ENCODE results near the gene NELFE. TPM values are rescaled to one million over a fixed set of nuclear protein-coding genes. Genes with fewer than 3 reads are reported as not detected.

The NELFE gene
- total and polyA plus RNA-seq, 4 donors, result 11.1 to 21.8 (median 13.0) TPM

GRCh38 chr6:31968791-31969711 lies 10.3 kb upstream of the NELFE start:
- Histone ChIP-seq H3K36me3 (ENCODE audit: control insufficient read depth in 4 of 4, insufficient read depth in 3 of 4, low read depth in 1 of 4, low read length in 3 of 4) (peaks cover 14 to 49% (median 31%) of the 10 kb centered on the region in 4 donors), H3K9ac (ENCODE audit: low read depth in 1 of 2, low read length in 2 of 2) (no peak overlapping the region), H3K4me3 (ENCODE audit: low read depth in 1 of 3, low read length in 3 of 3) (no peak overlapping the region), H3K9me3 (ENCODE audit: control insufficient read depth in 4 of 4, low read length in 3 of 4) (no peaks in the 10 kb centered on the region), H3K27ac (ENCODE audit: low read depth in 1 of 2, low read length in 2 of 2) (no peak overlapping the region), H3K27me3 (ENCODE audit: control insufficient read depth in 4 of 4, insufficient read depth in 4 of 4, low read length in 3 of 4) (no peaks in the 10 kb centered on the region), H3K4me1 (ENCODE audit: control insufficient read depth in 4 of 4, insufficient read depth in 4 of 4, low read length in 3 of 4) (peaks cover 6 to 50% (median 39%) of the 10 kb centered on the region in 4 donors)
- no peak for TF ChIP-seq YY1 (IDR thresholded peaks at IDR 0.05)
- TF ChIP-seq FOXA1 (IDR thresholded peaks at IDR 0.05), result no peak
- no peak for TF ChIP-seq HNF4A (conservative IDR thresholded peaks at IDR 0.05)
- no peak for TF ChIP-seq RXRA (IDR thresholded peaks at IDR 0.05)
- no peak for TF ChIP-seq CTCF (IDR thresholded peaks at IDR 0.05; ENCODE audit: low read depth, low read length, missing input control)
- TF ChIP-seq ATF3 (IDR thresholded peaks at IDR 0.05), result no peak
- no peak for TF ChIP-seq REST (IDR thresholded peaks at IDR 0.05)
- no peak for TF ChIP-seq GABPA (IDR thresholded peaks at IDR 0.05 in 1 of 2, conservative IDR thresholded peaks at IDR 0.05 in 1 of 2)
- TF ChIP-seq ZBTB33 (IDR thresholded peaks at IDR 0.05), result no peak
- no peak for TF ChIP-seq NR2F2 (IDR thresholded peaks at IDR 0.05)
- no peak for TF ChIP-seq JUND (IDR thresholded peaks at IDR 0.05)
- no peak for DNase-seq (ENCODE audit: low spot score)
- 92% methylated on average over 23 of the region's 23 CpGs for WGBS

- WGBS, result 89% methylated on average over 11 of the region's 11 CpGs
- Histone ChIP-seq H3K9ac (ENCODE audit: low read depth in 1 of 2, low read length in 2 of 2) (no peak overlapping the region), H3K36me3 (ENCODE audit: control insufficient read depth in 4 of 4, insufficient read depth in 3 of 4, low read depth in 1 of 4, low read length in 3 of 4) (peaks cover 18 to 55% (median 36%) of the 10 kb centered on the region in 4 donors), H3K27ac (ENCODE audit: low read depth in 1 of 2, low read length in 2 of 2) (no peak overlapping the region), H3K4me3 (ENCODE audit: low read depth in 1 of 3, low read length in 3 of 3) (no peak overlapping the region), H3K27me3 (ENCODE audit: control insufficient read depth in 4 of 4, insufficient read depth in 4 of 4, low read length in 3 of 4) (no peaks in the 10 kb centered on the region), H3K4me1 (ENCODE audit: control insufficient read depth in 4 of 4, insufficient read depth in 4 of 4, low read length in 3 of 4) (peaks cover 6 to 51% (median 35%) of the 10 kb centered on the region in 4 donors), H3K9me3 (ENCODE audit: control insufficient read depth in 4 of 4, low read length in 3 of 4) (no peaks in the 10 kb centered on the region)
- no peak for DNase-seq (ENCODE audit: low spot score)
- TF ChIP-seq HNF4G (IDR thresholded peaks at IDR 0.05) (no peak), MAX (IDR thresholded peaks at IDR 0.05) (no peak), EGR1 (IDR thresholded peaks at IDR 0.05; ENCODE audit: low read depth in 2 of 2) (no peak), SP1 (IDR thresholded peaks at IDR 0.05) (no peak), CTCF (IDR thresholded peaks at IDR 0.05; ENCODE audit: low read depth, low read length, missing input control) (no peak), RAD21 (IDR thresholded peaks at IDR 0.05) (no peak), HNF4A (conservative IDR thresholded peaks at IDR 0.05) (no peak), RXRA (IDR thresholded peaks at IDR 0.05) (no peak), NR2F2 (IDR thresholded peaks at IDR 0.05) (no peak), GABPA (IDR thresholded peaks at IDR 0.05 in 1 of 2, conservative IDR thresholded peaks at IDR 0.05 in 1 of 2) (no peak), REST (IDR thresholded peaks at IDR 0.05) (no peak)
These were observed 9.6 kb upstream of the NELFE start for GRCh38 chr6:31968326-31968725.
